ENCODE data around the gene SLC2A11.

The SLC2A11 gene

DNA sequence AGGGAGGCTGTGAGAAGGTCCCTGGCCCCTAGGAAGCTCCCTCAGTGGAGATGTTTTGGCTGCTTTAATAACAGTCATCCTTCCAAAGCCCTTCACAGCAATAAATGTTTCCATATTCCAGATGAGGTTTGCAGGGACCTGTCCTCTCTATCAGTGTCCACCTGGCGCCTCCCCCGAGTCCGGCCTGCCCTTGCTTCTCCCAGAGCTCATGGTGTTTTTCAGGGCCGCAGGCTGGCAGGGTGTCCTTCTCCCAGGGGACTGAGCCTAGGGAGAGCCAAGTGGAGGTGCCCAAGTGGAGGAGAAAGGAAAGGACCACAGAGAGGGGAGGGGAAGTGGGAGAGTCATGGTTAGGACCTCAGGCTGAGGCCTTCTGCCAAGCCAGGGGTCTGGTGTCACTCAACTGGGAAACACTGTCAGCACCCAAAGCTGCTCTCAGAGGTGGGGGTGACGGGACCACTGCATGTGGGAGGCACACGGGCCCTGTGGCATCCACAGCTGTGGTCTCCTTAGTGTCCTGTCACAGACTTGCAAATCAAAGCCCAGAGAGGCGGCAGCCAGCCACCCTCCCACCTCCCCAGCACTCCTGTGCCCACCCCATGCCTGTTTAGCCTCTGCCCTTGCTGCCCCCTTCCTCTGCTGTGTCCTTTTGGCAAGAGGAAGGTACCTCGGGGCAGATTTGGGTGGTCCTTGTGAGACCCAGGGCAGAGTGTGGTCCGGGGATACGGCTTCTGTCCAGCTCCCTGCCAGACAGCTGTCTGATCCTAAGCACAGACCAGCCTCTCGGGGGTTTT lies 25.3 kb upstream of the SLC2A11 start:
- no peak for DNase-seq

DNA sequence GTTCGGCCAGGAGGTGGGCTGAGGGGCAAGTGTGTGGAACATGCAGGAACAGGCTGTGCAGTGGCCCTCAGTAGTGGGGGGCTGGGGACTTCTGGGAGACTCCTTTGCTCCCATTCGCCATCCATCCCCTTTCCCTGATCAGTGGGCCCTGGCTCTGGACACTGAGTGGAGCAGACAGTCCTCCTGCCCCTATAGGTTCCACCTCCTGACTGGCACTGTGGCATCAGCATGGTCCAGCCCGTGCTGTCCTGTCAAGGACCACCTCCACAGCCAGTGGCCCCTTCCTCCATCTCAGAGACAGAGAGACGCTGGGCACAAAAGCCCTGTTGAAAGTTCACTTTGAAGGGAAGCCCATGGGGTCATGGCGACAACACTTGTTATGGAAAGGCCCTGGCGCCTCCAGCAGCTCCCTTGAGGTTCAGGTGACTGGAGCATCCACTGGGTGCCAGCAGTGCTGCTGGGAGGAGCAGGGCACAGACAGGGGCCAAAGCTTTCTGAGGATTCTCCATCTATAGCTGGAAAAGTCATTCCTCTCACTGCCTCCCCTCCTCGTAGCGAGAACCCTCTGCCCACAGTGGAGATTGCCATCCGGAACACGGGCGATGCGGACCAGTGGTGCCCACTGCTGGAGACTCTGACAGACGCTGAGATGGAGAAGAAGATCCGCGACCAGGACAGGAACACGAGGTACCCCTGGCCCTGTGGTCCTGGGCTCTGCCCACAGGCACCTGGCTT lies 24.5 kb upstream of the SLC2A11 start:
- DNase-seq, result no peak

DNA sequence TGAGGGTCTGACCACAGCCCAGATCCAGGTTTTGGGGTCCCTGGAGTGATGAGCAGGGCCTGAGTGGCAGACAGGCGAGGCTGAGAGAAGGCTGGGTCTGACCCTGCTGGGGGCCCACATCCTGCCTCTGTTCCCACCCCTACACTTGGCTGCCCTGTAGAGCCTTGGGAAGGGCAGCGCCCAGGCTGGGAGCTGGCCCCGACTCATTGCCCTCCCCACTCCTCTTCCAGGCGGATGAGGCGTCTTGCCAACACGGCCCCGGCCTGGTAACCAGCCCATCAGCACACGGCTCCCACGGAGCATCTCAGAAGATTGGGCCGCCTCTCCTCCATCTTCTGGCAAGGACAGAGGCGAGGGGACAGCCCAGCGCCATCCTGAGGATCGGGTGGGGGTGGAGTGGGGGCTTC lies 23.8 kb upstream of the SLC2A11 start:
- DNase-seq, result no peak

DNA sequence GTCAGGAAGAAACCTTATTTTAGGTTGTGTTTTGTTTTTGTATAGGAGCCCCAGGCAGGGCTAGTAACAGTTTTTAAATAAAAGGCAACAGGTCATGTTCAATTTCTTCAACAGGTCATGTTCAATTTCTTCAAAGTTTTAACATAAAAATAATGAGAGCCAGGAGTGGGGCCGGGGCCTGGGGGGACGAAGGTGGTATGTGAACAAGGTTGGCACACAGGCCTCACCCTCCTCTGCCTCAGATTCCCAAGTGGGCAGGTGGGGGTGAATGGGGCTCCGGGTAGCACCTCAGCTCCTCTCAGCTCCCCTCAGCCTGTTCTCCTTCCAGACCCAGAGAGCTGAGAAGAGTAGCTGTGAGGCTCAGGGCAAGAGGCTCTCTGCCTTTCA lies 23.3 kb upstream of the SLC2A11 start:
- no peak for DNase-seq

DNA sequence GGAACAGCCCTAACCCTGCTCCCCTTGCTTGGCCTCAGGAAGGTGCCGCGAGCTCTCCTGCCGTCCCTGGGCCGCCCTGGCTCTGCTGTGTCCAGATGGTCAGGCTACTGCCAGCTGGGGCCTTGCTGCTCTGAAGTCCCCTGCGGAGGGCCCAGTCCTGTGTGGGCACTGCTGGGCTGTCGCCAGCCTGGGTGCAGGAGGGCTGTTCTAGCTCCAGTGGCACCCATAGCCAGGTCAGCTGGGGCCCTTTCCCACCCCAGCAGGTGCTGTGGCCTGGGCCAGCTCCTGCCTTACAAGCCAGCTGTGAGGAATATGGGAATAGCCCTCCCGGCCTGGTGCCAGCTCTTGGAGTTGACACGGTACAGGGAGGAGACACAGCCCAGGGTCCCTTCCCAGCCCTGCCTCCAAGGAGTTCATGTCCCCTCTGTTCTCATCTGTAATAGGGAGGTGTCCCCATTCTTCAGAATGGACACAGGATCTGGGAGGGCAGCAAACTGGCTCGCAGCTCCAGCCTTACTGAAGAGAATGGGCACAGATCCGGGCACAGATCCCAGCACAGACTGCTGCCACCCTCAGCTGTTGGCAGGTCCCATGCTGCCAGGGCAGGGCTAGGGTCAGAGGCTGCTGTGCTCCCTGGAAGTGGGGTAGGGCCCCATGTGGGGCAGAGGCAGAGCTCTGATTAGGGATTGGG lies 22.7 kb upstream of the SLC2A11 start:
- DNase-seq, result no peak

DNA sequence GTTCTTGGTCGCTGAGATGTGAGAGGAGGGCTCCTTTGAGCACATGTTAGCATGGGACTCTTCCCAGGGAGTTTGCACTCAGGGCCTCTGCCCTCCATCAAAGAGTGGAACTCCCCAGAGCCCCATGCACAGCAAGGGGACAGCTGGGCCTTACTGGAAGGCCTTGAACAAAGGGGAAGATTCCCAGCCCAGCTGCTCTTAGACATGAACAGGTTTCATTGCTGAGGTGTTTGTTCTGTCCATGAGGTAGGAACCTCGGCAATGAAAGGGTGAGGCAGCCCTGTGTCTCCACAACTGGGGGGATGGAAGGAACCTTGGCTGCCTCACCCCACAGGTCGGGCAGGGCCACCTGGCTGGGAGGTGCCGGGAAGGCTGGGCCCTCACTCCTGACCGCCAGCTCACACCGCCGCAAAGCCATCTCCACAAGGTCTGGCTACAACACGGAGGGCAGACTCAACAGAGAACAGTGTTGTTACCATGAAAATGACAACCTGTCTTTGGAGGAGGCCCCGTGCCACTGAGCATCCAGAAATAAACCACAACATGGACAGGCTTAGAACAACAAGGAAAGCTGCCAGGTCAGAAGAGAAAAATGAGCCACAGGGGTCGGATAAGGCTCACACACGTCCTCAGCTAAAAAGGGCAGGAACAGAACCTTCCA lies 22.1 kb upstream of the SLC2A11 start:
- DNase-seq, result no peak

DNA sequence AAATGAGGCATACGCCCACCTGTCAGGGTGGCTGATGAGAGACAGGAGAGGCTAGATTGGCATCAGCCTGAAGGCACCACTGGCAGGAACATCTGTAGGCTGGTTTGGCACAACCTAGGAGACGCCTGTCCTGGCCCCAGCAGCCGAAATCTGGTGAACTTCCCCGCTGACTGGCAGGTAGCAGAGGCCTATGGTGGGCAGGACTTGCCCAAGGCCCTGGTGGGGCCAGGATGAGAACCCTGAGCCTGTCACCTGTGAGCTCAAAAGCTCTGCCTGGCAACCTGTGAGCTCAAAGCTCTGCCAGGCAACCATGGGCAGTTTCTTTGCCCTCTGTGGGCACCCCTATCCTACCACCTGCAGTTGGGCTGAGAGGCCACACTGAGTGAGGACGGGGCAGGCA lies 21.4 kb upstream of the SLC2A11 start:
- no peak for DNase-seq

DNA sequence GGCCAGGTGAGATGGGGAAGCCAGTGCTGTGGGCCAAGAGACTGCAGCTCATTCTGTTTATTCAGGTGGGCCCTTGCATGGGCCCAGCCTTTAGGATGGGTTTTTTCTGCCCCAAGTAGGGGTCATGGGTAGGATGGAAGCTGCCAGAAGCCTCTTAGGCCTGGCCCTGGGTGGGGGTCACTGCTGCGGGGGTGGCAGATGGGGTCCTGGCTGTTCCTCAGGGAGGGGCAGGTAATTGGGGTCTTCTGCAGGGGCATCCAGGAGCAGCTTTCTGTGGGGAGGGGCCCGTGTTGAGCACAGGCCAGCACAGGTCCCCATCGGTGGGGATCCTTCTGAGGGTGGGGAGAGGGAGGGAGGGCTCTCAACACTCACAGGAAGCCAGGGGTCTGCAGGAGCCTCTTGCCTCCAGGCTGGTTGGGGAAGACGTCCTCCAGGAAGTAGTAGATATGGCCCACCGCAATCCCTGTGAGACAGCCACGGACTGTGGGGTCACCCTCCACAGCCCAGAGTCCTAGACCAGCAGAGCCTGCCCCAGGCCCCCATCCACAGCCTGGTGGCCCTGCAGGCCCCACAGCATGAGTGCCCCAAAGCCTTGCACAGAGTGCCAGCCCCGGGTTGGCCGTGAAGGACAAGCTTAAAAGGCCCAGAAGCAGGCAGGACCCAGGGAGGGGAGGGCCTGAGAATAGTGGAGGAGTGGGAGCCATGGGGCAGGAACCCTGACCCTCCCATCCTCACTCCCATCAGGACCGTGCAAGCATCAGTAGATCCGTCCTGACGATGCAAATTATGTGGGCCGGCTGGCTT lies 20.8 kb upstream of the SLC2A11 start:
- no peak for DNase-seq

DNA sequence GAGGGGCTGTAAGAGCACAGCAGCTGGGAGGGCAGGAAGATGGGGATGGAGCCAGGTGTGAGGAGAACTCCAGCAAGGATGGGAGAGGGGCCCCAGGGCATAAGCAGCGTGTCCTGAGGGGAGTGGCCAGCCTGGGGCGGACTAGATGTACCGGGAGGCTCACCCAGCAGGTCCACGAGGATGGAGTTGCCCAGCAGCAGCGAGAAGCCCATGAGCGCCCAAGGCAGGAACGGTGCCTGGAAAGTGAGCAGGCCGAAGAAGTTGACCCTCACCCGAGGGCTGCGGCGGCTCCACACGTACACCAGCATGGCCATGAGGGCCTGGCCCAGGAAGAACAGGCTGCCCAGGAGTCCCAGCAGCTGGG lies 20.2 kb upstream of the SLC2A11 start:
- DNase-seq, result no peak

DNA sequence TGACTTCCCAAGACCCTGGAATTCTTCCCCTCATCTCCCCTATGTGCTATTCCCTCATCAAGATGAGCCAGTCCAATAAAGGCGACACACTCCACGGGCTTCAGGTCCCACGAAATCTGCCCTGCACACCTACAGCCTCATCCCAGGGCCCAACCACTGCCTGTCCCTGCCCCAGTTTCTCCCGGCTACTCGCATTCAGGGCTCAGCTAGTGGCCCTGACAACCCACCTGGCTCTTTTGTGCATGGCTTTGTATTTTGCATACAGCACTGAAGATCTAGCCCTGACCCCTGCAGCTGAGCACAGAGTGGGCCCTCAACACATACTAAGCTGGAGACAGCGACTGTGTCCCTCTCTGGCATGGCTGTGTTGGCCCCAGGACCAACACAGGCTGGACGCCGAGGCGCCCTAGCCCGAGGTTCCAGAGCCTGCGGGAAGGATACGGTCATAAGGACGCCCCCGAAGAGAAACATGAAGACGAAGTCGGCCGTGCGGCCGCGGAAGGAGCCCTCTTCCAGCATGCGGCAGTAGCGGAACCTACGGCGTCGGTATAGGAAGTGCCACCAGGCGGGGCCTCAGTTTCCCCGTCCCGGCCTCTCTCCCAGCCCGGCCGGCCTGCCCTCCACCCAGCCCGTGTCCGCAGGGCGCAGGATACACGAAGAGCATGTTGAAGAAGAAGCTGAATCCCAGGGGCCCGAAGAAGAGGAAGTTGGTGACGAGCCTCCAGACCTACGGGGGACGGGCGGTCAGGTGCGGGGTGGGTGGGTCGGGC lies 19.6 kb upstream of the SLC2A11 start:
- DNase-seq, result peak; percentile 17

DNA sequence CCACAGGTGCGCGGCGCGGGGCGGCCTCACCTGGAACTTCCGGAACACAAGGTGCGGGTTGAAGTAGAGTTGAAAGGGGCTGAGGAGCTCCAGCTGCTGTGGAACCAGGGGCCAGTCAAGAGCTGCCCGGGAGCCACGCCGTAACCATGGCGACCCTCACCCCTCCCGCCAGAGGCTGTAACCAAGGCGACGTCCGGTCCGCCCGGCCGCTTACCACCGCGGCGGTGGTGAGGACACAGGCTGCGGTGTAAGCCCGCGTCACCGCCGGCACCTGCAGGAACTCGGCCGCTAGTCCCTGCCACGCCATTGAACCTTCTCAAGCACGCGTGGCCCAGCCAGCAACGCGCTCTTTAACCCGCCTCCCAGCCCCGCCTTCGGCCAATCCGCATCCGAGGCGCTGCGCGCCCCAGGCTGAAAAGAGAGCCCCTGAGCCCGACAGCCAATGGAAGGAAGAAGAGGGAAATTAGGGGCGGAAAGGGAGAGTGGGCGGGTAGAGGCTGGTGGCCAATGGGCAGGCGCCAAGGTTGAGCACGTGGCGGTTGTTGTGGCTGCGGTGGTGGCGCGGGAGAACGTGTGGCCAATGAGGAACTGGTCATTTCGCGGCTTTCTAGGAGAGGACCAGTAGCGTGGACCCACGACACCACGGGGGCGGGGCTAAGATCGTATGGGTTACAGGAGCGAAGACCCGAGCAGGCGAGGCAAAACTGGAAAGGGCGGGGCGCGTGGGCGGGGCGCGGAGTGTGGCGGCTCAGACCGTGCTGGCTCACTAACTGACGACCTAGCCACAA lies 18.8 kb upstream of the SLC2A11 start, which contains the start of gene DERL3:
Gene DERL3 (minus strand): TSS at position 326 of the 788 bp plus-strand sequence. CDS start 19 bp downstream, at position 307.
- DNase-seq, result peak; percentile 99

DNA sequence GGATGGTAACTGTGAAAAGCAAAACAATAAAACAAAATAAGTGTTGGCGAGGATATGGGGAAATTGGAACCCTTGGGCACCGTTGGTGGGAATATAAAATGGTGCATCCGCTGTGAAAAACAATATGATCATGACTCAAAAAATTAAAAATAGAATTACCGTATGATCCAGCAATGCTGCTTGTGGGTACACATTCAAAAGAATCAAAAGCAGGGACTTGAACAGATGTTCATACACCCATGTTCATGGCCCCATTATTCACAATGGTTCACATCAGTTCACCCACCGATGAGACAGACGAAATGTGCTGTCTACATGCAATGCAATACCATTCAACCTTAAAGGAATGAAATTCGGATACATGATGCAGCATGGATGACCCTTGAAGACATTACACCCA lies 17.6 kb upstream of the SLC2A11 start:
- no peak for DNase-seq

DNA sequence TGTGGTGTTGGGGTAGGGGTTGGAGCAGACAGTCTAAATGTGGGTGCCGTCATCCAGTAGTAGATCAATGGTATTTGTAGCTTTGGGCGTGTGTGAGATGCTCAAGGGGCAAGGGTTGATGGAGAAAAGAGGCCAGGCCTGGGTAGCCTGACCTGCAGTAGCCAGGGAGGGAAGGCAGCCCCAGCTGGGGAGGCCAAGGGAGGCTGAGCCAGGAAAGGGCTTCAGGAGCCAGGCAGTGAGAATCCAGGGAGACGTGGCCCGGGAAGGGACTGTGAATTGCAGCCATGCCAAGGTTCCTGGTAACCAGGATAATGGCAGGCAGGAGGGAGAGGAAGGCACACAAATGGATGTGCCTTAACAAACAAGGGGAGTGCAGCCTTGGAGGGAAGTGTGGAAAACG lies 16.4 kb upstream of the SLC2A11 start:
- no peak for DNase-seq

DNA sequence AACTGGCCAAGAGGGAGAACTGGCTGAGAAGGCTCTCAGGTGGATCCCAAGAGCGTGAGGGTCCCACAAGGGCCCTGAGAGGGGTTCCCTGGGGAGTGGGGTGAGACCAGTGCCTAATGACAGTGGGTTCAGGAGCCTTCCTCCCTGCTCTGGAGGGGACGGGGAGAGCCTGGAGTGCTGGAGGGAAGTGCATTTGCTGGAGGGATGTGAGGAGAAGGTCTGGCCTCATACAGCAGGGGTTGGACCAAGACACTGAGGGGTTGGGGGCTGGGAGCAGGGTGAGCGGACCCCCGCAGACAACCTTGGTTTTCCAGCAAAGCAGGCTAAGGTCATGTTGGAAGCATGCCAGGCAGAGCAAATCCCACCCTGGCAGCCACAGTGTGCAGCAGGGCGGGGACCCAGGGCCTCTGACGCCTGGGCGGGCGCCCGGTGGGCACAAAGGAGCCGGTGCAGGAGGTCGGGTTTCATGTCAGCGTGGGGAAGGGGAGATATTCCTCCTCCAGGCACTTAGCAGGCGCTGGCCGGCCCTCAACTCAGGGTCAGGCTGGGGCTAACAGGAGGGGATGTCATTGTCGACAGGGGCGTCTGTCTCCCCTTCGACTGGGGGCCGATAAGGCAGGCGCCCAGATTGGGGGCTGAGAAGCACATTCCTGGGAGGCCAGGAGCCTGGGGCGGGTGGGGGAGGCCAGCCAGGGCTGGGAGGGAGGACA lies 15.8 kb upstream of the SLC2A11 start:
- no peak for DNase-seq

DNA sequence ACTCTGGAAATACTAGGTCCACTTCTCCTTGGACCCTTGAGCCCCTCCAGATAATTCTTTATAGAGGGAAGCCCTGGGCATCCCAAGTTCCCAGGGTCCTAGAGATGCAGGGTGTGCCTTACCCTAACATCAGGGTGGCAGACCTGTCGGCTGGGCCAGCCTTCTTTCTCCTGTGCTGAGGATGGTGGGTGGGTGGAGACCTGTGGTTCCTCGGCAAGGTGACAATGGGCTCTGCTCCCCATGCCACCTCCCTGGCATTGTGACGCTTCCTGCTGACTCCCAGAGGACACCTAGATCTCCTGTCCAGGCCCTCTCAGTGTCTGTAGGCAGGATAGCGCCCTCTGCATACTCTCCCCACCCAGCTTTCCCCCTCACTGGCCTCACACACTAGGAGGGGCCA lies 15.1 kb upstream of the SLC2A11 start:
- no peak for DNase-seq

DNA sequence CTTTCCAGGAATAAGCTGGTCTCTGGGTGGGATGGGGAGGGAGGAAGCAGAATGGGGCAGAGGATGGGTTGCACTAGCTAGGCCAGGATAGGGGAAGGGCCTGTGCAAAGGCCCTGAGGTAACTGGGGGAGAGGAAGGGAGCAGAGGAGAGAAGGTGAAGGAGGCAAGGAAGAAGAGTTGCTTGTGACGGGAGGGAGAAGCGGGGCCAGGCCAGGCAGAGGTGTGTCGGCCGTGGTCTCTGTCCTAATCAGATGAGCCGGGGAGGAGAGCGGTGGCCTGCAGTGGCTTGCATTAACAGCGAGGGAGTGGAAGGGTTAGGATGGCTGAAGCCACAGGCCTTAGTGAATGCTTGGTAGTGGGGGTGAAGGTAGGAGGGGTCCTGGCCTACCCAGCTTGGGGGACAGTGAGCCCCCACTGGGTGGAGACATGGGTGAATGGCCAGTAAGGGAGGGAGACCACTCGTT lies 12.9 kb upstream of the SLC2A11 start:
- DNase-seq, result no peak

DNA sequence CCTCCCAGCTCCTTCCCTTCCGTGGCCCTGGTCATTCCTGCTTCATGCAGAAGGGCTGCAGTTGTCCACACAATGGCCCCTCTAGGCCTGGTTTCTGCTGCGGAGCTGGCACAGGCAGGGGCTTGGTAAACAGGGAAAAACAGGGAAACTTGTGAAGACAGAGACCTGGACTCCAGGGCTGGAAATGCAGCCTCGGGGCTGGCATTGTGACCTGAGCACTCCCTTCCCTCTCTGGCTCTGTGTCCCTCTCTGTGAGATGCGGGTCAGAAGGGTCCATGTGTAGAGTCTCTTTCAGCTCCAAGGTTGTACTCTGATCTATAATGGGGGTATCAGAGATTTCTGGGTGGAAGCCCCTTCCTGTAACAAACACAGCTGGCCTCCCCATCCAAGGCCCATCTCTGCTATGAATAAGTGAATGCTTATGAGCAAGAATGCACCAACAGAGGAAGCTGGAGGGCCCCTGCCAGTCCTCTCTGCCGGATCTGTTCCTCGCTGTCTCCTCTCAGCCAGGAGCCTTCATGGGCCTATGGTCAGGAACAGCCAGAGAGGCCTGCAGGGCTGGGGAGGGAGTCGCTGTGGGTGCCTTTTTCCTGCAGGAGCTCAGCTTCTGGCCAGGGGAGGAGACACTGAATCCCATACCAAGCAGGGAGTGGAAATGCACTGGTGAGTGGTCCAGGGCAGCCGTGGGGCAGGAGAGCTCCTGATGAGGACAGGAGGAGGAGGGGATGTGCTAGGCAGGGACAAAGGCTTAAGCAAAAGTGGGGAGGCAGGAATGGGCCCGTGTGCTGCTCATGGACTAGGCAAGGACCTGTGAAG lies 12.2 kb upstream of the SLC2A11 start:
- DNase-seq, result no peak

DNA sequence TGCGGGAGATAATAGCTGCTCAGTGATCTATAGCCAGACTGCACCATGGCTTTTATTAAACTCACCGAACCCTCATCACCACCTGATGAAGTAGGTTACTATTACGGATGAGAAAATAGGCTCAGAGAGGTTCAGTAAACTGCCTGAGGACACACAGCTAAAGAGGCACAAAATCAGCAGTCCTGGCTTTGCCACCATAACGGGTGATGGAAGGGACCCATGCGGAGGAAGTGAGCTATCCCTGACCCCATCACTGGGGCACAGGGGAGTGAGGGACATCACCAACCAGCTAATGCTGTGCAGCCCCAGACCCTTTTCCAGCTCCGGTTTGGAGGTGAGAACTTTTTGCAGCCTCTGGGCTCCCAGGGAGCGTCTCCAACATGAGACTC lies 11.6 kb upstream of the SLC2A11 start:
- no peak for DNase-seq

DNA sequence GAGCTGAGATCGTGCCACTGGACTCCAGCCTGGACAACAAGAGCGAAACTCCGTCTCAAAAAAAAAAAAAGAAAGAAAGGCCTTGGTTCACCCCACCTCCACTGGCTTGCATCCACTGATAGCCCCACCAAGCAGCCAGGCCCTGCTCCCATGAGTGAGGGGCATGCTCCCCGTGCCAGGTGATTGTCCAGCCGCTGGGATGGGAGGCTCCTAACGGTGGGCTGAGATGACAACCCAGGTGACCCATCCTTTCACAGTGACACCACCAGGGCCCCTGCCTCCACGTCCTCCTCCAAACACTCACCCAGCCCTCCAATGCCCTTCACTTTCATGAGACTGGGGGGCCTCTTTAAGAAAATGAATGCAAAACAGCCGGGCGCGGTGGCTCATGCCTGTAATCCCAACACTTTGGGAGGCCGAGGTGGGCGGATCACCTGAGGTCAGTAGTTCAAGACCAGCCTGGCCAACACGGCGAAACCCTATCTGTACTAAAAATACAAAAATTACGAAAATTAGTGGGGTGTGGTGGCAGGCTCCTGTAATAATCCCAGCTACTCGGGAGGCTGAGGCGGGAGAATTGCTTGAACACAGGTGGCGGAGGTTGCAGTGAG lies 10.3 kb upstream of the SLC2A11 start:
- DNase-seq, result no peak
